GM04503 (cell line): ENCODE data around the gene PRKACA.

Experiments used
- DNase-seq: peaks from one replicate; pipeline ENCODE4 v3.0.0-alpha.2; 2012; ENCODE audit warnings: low read depth

Gene PRKACA

GRCh38 chr19:14042659-14043608, 74.6 kb downstream of the PRKACA start:
- DNase-seq: peak; percentile 62
